ENCODE results near the gene PACRG. TPM values are rescaled to one million over a fixed set of nuclear protein-coding genes. Genes with fewer than 3 reads are reported as not detected.

Gene PACRG
- total RNA-seq, 1 donor: 1.4 TPM

GRCh38 chr6:163333038-163333437 is 605.3 kb downstream of the PACRG start:
- H4K20me1 ChIP-seq (ENCODE audit: insufficient read depth, low read length): no peaks in the 10 kb centered on the region
- H3K4me1 ChIP-seq (ENCODE audit: insufficient read depth, low read length): peaks cover 19% of the 10 kb centered on the region
- no peak overlapping the region for H3K27ac ChIP-seq (ENCODE audit: low read depth, low read length)
- H3K36me3 ChIP-seq (ENCODE audit: insufficient read depth, low read length): no peaks in the 10 kb centered on the region
- DNase-seq (ENCODE audit: insufficient read length, low spot score, missing footprints): no peak
- H3K4me3 ChIP-seq (ENCODE audit: insufficient read depth, low read length): no peak overlapping the region
- no peak overlapping the region for H3K4me2 ChIP-seq (ENCODE audit: insufficient read depth, low read length)
- no peaks in the 10 kb centered on the region for H3K79me2 ChIP-seq (ENCODE audit: insufficient read depth, low read length)
- H3K9me3 ChIP-seq (ENCODE audit: low read depth, low read length): no peaks in the 10 kb centered on the region
- no peak overlapping the region for H2AFZ ChIP-seq (ENCODE audit: low read length)
- H3K27me3 ChIP-seq (ENCODE audit: insufficient read depth, low read length): no peaks in the 10 kb centered on the region
- TF ChIP-seq CTCF (IDR thresholded peaks at IDR 0.05; ENCODE audit: extremely low read depth, low read depth, low read length): no peak

DNA sequence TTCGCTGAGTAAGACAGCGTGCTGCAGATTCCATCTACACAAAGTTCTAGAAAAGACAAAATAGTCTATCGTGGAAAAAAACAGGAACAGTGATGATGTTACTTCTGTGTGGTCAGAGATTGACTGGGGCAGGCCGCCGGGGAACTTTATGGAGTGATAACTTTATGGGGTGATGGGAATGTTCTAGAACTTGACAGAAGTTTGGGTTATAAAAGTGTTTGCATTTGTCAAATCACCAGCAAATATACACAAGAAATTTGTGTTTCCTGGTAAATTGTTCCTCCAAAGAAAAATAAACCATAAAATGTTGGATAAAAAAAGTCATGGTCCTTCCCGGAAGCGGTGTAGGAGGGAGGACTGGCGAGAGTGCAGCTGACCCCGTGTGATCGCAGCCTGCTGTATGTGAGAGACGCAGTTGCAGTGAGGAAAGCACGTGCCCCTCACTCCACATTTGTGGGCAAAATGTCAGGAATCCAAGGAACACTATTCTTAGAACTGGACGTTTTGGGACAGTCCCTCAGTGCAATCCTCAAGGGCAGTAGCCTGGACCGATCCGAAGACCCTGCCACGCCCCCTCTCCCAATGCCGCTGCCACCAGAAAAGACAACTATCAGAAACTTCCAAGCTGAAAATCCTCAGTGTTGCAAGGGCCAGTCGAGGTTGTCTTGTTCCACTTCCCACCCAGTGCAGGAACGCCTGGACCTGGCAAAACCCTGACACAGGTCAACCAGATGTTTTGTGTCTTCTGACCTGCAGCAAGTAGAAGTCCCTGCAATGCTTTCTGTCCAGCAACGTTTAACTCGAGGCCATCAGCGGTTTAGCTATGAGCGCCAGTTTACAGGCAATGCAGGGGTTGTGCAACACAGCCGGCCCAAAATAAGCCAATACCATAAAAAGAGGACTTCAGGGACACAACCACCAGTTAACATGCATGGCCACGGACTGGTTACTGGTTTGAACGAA is 606.2 kb downstream of the PACRG start:
- Histone ChIP-seq H3K9me3 (ENCODE audit: low read depth, low read length) (no peaks in the 10 kb centered on the region), H3K4me3 (ENCODE audit: insufficient read depth, low read length) (no peak overlapping the region), H4K20me1 (ENCODE audit: insufficient read depth, low read length) (no peaks in the 10 kb centered on the region), H3K4me2 (ENCODE audit: insufficient read depth, low read length) (no peak overlapping the region), H2AFZ (ENCODE audit: low read length) (peak overlapping the region; percentile 50), H3K36me3 (ENCODE audit: insufficient read depth, low read length) (no peaks in the 10 kb centered on the region), H3K27me3 (ENCODE audit: insufficient read depth, low read length) (no peaks in the 10 kb centered on the region), H3K27ac (ENCODE audit: low read depth, low read length) (no peak overlapping the region), H3K79me2 (ENCODE audit: insufficient read depth, low read length) (no peaks in the 10 kb centered on the region), H3K4me1 (ENCODE audit: insufficient read depth, low read length) (peaks cover 22% of the 10 kb centered on the region)
- TF ChIP-seq CTCF (IDR thresholded peaks at IDR 0.05; ENCODE audit: extremely low read depth, low read depth, low read length): no peak
- DNase-seq (ENCODE audit: insufficient read length, low spot score, missing footprints): no peak

GRCh38 chr6:163335056-163335455 is 607.3 kb downstream of the PACRG start:
- H4K20me1 ChIP-seq (ENCODE audit: insufficient read depth, low read length): no peaks in the 10 kb centered on the region
- H3K27me3 ChIP-seq (ENCODE audit: insufficient read depth, low read length): no peaks in the 10 kb centered on the region
- DNase-seq (ENCODE audit: insufficient read length, low spot score, missing footprints): no peak
- no peak overlapping the region for H3K4me3 ChIP-seq (ENCODE audit: insufficient read depth, low read length)
- no peaks in the 10 kb centered on the region for H3K79me2 ChIP-seq (ENCODE audit: insufficient read depth, low read length)
- peak overlapping the region; percentile 42 for H3K4me2 ChIP-seq (ENCODE audit: insufficient read depth, low read length)
- no peak for TF ChIP-seq CTCF (IDR thresholded peaks at IDR 0.05; ENCODE audit: extremely low read depth, low read depth, low read length)
- peaks cover 29% of the 10 kb centered on the region for H3K4me1 ChIP-seq (ENCODE audit: insufficient read depth, low read length)
- no peaks in the 10 kb centered on the region for H3K9me3 ChIP-seq (ENCODE audit: low read depth, low read length)
- H3K27ac ChIP-seq (ENCODE audit: low read depth, low read length): peak overlapping the region; percentile 39
- H2AFZ ChIP-seq (ENCODE audit: low read length): peak overlapping the region; percentile 80
- no peaks in the 10 kb centered on the region for H3K36me3 ChIP-seq (ENCODE audit: insufficient read depth, low read length)
